Stomach smooth muscle (tissue), 2 donors: ENCODE results near the gene RETREG3.
A peak's percentile ranks its signal among the peaks of the same experiment; 100 is the strongest.
"Not testable (repeated sequence)": the region's sequence is repeated elsewhere in the genome, so short reads cannot be mapped to it uniquely, and the experiment has no call there.

Source experiments
- H3K27ac ChIP-seq: one replicate; pipeline ENCODE4 v1.7.0; 2013; ENCODE audit warnings: mild to moderate bottlenecking, low read length, inconsistent platforms
- H3K27me3 ChIP-seq, 2 donors: one replicate each; pipeline ENCODE4 v1.7.0; 2013; ENCODE audit warnings: low read length in 2 of 2; ENCODE audit not compliant: insufficient read depth in 2 of 2, control insufficient read depth in 1 of 2
- H3K36me3 ChIP-seq, 2 donors: one replicate each; pipeline ENCODE4 v1.7.0; 2013; ENCODE audit warnings: low read length in 2 of 2; ENCODE audit not compliant: control insufficient read depth in 2 of 2, insufficient read depth in 2 of 2
- H3K4me1 ChIP-seq: one replicate; pipeline ENCODE4 v1.7.0; 2013; ENCODE audit warnings: low read length; ENCODE audit not compliant: control insufficient read depth, insufficient read depth
- H3K4me3 ChIP-seq, 2 donors: one replicate each; pipeline ENCODE4 v1.7.0; 2013; ENCODE audit warnings: low read length in 2 of 2
- H3K9ac ChIP-seq, 2 donors: one replicate each; pipeline ENCODE4 v1.7.0; 2013; ENCODE audit warnings: low read length in 2 of 2, mild to moderate bottlenecking in 1 of 2
- H3K9me3 ChIP-seq, 2 donors: one replicate each; pipeline ENCODE4 v1.7.0; 2013; ENCODE audit warnings: low read length in 2 of 2; ENCODE audit not compliant: control insufficient read depth in 2 of 2
- donor health status: healthy.
- donor health status: Pancreatic carcinoma.

The RETREG3 gene

GRCh38 chr17:42609814-42610801 lies 934 bp upstream of the RETREG3 start:
- Histone ChIP-seq H3K4me1 (peaks cover 24% of the 10 kb centered on the region), H3K9ac (peak overlapping the region; percentile 69 to 85), H3K36me3 (peaks cover 23 to 26% of the 10 kb centered on the region in 2 donors)

GRCh38 chr17:42608305-42609181 lies 631 bp downstream of the RETREG3 start:
- Histone ChIP-seq H3K4me3 (peak overlapping the region; percentile 98), H3K9ac (peak overlapping the region; percentile 94 to 96), H3K27me3 (no peaks in the 10 kb centered on the region), H3K27ac (peak overlapping the region; percentile 88), H3K36me3 (peaks cover 11 to 15% of the 10 kb centered on the region in 2 donors), H3K4me1 (peaks cover 28% of the 10 kb centered on the region), H3K9me3 (no peaks in the 10 kb centered on the region)

More at GRCh38 chr17:42609814-42610801, 934 bp upstream of the RETREG3 start:
- Histone ChIP-seq H3K27ac (peak overlapping the region; percentile 70), H3K4me3 (peak overlapping the region; percentile 72 to 98)
- H3K27me3 ChIP-seq, H3K9me3 ChIP-seq: not testable (repeated sequence)

- H3K9ac ChIP-seq, result peak overlapping the region; percentile 94 to 96
- peak overlapping the region; percentile 98 for H3K4me3 ChIP-seq
- no peaks in the 10 kb centered on the region for H3K27me3 ChIP-seq
- H3K9me3 ChIP-seq, result no peaks in the 10 kb centered on the region
- H3K36me3 ChIP-seq, result peaks cover 9 to 11% of the 10 kb centered on the region in 2 donors
- no peak overlapping the region for H3K27ac ChIP-seq
- peaks cover 28% of the 10 kb centered on the region for H3K4me1 ChIP-seq
Observed at GRCh38 chr17:42607769-42608168, 1.4 kb downstream of the RETREG3 start.

- no peaks in the 10 kb centered on the region for H3K9me3 ChIP-seq
- no peaks in the 10 kb centered on the region for H3K27me3 ChIP-seq
- H3K9ac ChIP-seq, result no peak overlapping the region
- H3K27ac ChIP-seq, result no peak overlapping the region
- no peak overlapping the region for H3K4me3 ChIP-seq
- H3K4me1 ChIP-seq, result peaks cover 18% of the 10 kb centered on the region
- H3K36me3 ChIP-seq, result no peaks in the 10 kb centered on the region
Observed at GRCh38 chr17:42603318-42603717, 5.9 kb downstream of the RETREG3 start.

- Histone ChIP-seq H3K9ac (peak overlapping the region in 1 of 2 donors; percentile 26), H3K4me1 (peaks cover under 1% of the 10 kb centered on the region), H3K9me3 (no peaks in the 10 kb centered on the region), H3K27me3 (no peaks in the 10 kb centered on the region), H3K36me3 (no peaks in the 10 kb centered on the region), H3K4me3 (no peak overlapping the region), H3K27ac (no peak overlapping the region)
Observed at GRCh38 chr17:42598905-42599304, 10.3 kb downstream of the RETREG3 start.

GRCh38 chr17:42596386-42596785 lies 12.8 kb downstream of the RETREG3 start:
- H3K27ac ChIP-seq, result no peak overlapping the region
- no peaks in the 10 kb centered on the region for H3K9me3 ChIP-seq
- H3K36me3 ChIP-seq, result no peaks in the 10 kb centered on the region
- H3K4me1 ChIP-seq, result no peaks in the 10 kb centered on the region
- H3K27me3 ChIP-seq, result no peaks in the 10 kb centered on the region
- no peak overlapping the region for H3K9ac ChIP-seq
- no peak overlapping the region for H3K4me3 ChIP-seq

- Histone ChIP-seq H3K27me3 (no peaks in the 10 kb centered on the region), H3K36me3 (peaks cover 9 to 16% of the 10 kb centered on the region in 2 donors), H3K9me3 (no peaks in the 10 kb centered on the region), H3K4me1 (peaks cover 2% of the 10 kb centered on the region), H3K4me3 (no peak overlapping the region), H3K9ac (no peak overlapping the region), H3K27ac (no peak overlapping the region)
Observed at GRCh38 chr17:42591411-42591810, 17.8 kb downstream of the RETREG3 start.

- H3K9ac ChIP-seq, result no peak overlapping the region
- H3K4me3 ChIP-seq, result no peak overlapping the region
- H3K9me3 ChIP-seq, result no peaks in the 10 kb centered on the region
- H3K4me1 ChIP-seq, result peaks cover 2% of the 10 kb centered on the region
- no peaks in the 10 kb centered on the region for H3K27me3 ChIP-seq
- no peak overlapping the region for H3K27ac ChIP-seq
- peaks cover 12 to 20% of the 10 kb centered on the region in 2 donors for H3K36me3 ChIP-seq
Observed at GRCh38 chr17:42590886-42591285, 18.3 kb downstream of the RETREG3 start.

- H3K9ac ChIP-seq, result no peak overlapping the region
- peaks cover 47 to 58% of the 10 kb centered on the region in 2 donors for H3K36me3 ChIP-seq
- H3K4me1 ChIP-seq, result peaks cover 7% of the 10 kb centered on the region
- H3K4me3 ChIP-seq, result no peak overlapping the region
- no peak overlapping the region for H3K27ac ChIP-seq
- H3K27me3 ChIP-seq, result no peaks in the 10 kb centered on the region
- no peaks in the 10 kb centered on the region for H3K9me3 ChIP-seq
Observed at GRCh38 chr17:42586514-42587230, 22.5 kb downstream of the RETREG3 start.

GRCh38 chr17:42585353-42585752 lies 23.8 kb downstream of the RETREG3 start:
- no peaks in the 10 kb centered on the region for H3K27me3 ChIP-seq
- H3K9ac ChIP-seq, result no peak overlapping the region
- peaks cover 52 to 61% of the 10 kb centered on the region in 2 donors for H3K36me3 ChIP-seq
- no peak overlapping the region for H3K4me3 ChIP-seq
- peaks cover 7% of the 10 kb centered on the region for H3K4me1 ChIP-seq
- no peak overlapping the region for H3K27ac ChIP-seq
- H3K9me3 ChIP-seq, result no peaks in the 10 kb centered on the region
